ENCODE measurements around the gene KIAA1328. TPM values are rescaled to one million over a fixed set of nuclear protein-coding genes. Genes with fewer than 3 reads are reported as not detected.
"Not testable (repeated sequence)": the region's sequence is repeated elsewhere in the genome, so short reads cannot be mapped to it uniquely, and the experiment has no call there.

The KIAA1328 gene
- total RNA-seq, 4 donors from 2014 or later: 6.0 to 23.5 (median 11.1) TPM

DNA sequence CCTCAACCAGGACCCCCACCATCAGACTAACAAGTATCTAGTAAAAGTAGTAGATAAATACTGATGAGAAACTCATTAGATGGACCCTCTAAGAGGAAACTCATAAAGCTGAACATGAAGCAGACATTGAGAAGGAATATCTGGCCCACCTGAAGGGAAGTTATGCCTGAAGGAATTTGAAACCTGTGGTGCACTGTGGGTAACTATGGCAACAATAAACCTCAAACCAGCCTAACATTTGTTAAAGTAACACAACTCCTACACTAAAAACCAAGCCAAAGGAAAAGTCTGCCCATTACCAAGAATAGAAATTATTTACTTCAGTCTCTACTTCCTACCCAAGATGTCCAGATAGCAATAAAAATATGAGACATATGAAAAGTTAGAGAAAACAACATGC is 43.4 kb downstream of the KIAA1328 start:
- no peak for TF ChIP-seq CTCF (IDR thresholded peaks at IDR 0.05)
- no peak for DNase-seq (ENCODE audit: low spot score)
- no peak for ATAC-seq (ENCODE audit: low FRiP score)

DNA sequence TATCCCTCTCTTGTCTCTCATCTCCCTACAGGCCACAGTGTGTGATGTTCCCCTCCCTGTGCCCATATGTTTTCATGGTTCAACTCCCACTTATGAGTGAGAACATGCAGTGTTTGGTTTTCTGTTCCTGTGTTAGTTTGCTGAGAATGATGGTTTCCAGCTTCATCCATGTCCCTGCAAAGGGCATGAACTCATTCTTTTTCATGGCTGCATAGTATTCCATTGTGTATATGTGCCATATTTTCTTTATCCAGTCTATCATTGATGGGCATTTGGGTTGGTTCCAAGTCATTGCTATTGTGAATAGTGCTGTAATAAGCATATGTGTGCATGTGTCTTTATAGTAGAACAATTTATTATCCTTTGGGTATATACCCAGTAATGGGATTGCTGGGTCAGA is 44.9 kb downstream of the KIAA1328 start:
- not testable (repeated sequence) for DNase-seq (ENCODE audit: low spot score); ATAC-seq (ENCODE audit: low FRiP score)

DNA sequence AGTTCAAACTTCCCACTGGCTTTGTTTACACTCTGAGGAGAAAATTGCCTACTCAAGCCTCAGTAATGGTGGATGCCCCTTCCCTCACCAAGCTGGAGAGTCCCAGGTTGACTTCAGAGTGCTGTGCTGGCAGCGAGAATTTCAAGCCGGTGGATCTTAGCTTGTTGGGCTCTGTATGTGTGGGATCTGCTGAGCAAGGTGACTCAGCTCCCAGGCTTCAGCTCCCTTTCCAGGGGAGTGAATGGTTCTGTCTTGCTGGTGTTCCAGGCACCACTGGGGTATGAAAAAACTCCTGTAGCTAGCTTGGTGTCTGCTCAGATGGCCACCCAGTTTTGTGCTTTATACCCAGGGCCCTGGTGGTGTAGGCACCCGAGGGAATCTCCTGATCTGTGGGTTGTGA is 50.9 kb downstream of the KIAA1328 start:
- DNase-seq (ENCODE audit: low spot score); ATAC-seq (ENCODE audit: low FRiP score): not testable (repeated sequence)

DNA sequence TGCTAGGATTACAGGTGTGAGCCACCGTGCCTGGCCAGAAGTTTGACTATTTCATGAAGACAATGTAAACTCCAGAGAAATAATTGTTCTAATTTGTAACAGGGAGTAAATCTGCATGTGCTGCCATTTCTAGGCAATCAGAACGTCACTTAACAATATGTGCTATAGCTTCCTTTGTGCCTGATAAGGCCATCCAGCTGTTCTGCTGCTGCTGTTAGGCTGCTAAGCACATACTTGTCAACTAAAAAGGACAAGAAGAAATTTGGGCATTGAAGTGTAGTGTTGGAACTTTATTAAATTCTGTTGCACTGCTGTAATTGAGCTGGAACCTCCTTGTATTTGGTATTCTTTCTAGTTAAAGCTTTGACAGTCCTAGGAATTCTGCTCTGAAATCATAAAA is 57.1 kb downstream of the KIAA1328 start:
- no peak for ATAC-seq (ENCODE audit: low FRiP score)
- no peak for TF ChIP-seq CTCF (IDR thresholded peaks at IDR 0.05)
- no peak for DNase-seq (ENCODE audit: low spot score)

- TF ChIP-seq CTCF (IDR thresholded peaks at IDR 0.05): no peak
- no peak for ATAC-seq (ENCODE audit: low FRiP score)
- DNase-seq (ENCODE audit: low spot score): no peak
These were observed 58.2 kb downstream of the KIAA1328 start for GRCh38 chr18:36887114-36887513.

DNA sequence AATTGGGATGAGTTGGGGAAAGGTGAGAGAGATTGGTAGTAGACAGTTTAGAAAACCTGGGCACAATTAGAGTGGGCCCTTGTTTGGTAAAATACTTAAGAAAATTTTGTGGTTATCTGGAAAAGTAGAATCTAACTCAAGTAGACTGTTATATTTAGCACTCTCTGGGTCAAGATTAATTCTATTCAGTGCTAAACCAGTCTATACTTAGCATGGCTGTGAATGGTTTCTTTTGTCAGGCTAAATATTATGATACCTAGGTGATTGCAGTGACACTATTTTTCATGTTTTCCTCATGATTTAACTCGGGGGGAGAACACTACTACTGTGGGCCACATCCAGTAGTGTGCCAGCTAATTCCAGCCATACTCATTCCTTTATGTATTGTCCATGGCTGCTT is 58.9 kb downstream of the KIAA1328 start:
- DNase-seq (ENCODE audit: low spot score) (no peak), ATAC-seq (ENCODE audit: low FRiP score) (no peak)
- TF ChIP-seq CTCF (IDR thresholded peaks at IDR 0.05): no peak

- TF ChIP-seq CTCF (IDR thresholded peaks at IDR 0.05): no peak
- ATAC-seq (ENCODE audit: low FRiP score) (no peak), DNase-seq (ENCODE audit: low spot score) (no peak)
These were observed 59.9 kb downstream of the KIAA1328 start for GRCh38 chr18:36888778-36889177.

- DNase-seq (ENCODE audit: low spot score) (no peak), ATAC-seq (ENCODE audit: low FRiP score) (no peak)
- TF ChIP-seq CTCF (IDR thresholded peaks at IDR 0.05): no peak
These were observed 60.4 kb downstream of the KIAA1328 start for GRCh38 chr18:36889321-36889720.

Data from omental fat pad (tissue), 4 donors.